Activated CD8-positive, alpha-beta T cell treated with anti-CD3 and anti-CD28 coated beads for 36 hours (primary cell): ENCODE data around the gene ASIC4. TPM values are rescaled to one million over a fixed set of nuclear protein-coding genes. Genes with fewer than 3 reads are reported as not detected.
A peak's percentile ranks its signal among the peaks of the same experiment; 100 is the strongest.

Experiments
- ATAC-seq: fragments of 200-7000 bp; cut with Tn5 transposase; one replicate; pipeline ENCODE4 v1.10.0; 2021; ENCODE audit warnings: mild to moderate bottlenecking, moderate library complexity
- CTCF ChIA-PET: fragments of 350-600 bp; sonication (Branson Sonifier 250); formaldehyde crosslinking; loops from one replicate; lab custom pipeline; 2021; ENCODE audit warnings: antibody characterized with exemption; lab: Charles Lee
- POLR2A ChIA-PET: fragments of 350-600 bp; sonication (Branson Sonifier 250); formaldehyde crosslinking; loops from one replicate; lab custom pipeline; 2021; ENCODE audit warnings: antibody characterized with exemption; lab: Charles Lee
- DNase-seq: peaks from one replicate; pipeline ENCODE4 v3.0.0-alpha.2; 2020
- H3K27ac Mint-ChIP-seq: one replicate; pipeline ENCODE4 v1.8.0; 2021; ENCODE audit warnings: mild to moderate bottlenecking, mixed read lengths
- H3K27me3 Mint-ChIP-seq: one replicate; pipeline ENCODE4 v1.8.0; 2021; ENCODE audit warnings: mixed read lengths
- H3K36me3 Mint-ChIP-seq: one replicate; pipeline ENCODE4 v1.8.0; 2021; ENCODE audit warnings: low read depth, mixed read lengths
- H3K4me1 Mint-ChIP-seq: one replicate; pipeline ENCODE4 v1.8.0; 2021; ENCODE audit warnings: low read depth, mixed read lengths
- H3K4me3 Mint-ChIP-seq: one replicate; pipeline ENCODE4 v1.8.0; 2021; ENCODE audit warnings: mild to moderate bottlenecking, moderate library complexity, mixed read lengths
- H3K9me3 Mint-ChIP-seq: one replicate; pipeline ENCODE4 v1.8.0; 2021; ENCODE audit warnings: mixed read lengths
- intact Hi-C: fragments of 100-400 bp; cut with micrococcal nuclease; formaldehyde crosslinking; loops from one replicate; pipeline ENCODE4 v1.10.0; 2022
- total RNA-seq, 2 experiments: library from RNA; stranded (reverse); gene quantifications; one replicate each; pipeline ENCODE4 v1.2.3, GENCODE V29; 2021
- TF ChIP-seq, protein P1 (sequence below): fragments of 200-600 bp; IDR thresholded peaks from one replicate; pipeline ENCODE4 v1.8.0; 2022; ENCODE audit warnings: antibody characterized with exemption, mild to moderate bottlenecking

The ASIC4 gene
- total RNA-seq, 2 experiments from 2014 or later: not detected

DNA sequence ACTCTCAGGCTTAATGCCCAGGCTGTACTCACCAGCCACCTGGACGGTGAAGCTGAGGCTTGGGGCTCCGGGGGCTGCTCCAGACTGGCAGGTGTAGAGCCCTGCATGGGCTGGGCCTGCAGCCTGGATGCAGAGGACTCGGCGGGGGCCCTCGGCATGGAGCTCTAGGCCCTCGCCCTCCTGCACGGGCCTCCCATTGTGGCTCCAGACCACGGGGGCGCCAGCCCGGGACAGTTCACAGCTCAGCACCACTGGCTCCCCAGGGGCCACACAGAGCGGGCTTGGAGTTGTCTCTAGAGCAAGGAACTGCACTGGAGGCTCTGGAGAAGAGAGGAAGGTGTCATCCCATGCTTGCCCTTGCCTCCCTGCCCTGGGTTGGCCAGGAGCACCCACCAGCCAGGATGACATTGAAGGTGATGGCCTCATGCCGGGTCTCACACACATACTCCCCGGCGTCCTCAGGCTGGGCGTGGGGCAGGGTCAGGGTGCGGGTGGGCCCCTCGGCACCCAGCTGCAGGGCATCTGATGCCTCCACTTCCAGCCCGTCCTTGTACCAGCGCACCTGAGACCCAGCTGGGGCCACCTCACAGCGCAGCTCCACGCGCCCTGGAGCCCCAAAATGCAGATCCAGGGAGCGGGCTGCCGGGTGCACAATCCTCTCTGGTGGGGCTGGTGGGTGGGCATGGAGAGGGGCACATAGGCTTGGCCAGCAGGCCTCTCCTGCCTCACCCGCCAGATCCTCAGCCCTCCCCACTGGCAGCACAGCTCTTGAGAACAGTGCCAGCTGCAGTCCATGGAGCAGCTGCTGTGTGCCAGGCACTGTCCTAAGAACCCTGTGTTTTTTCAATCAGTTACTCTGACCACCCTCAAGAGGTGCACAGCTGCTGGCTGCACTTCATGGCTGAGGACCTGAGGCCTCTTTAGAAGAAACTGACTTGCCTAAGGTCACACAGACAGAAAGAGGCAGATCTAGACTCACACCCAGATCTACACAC is 43.8 kb downstream of the ASIC4 start:
- Mint-ChIP-seq H3K9me3 (no peaks in the 10 kb centered on the region), H3K27ac (no peak overlapping the region), H3K4me1 (no peaks in the 10 kb centered on the region), H3K27me3 (peaks cover 21% of the 10 kb centered on the region), H3K36me3 (no peaks in the 10 kb centered on the region), H3K4me3 (no peak overlapping the region)
- no peak for DNase-seq
- TF ChIP-seq, protein P1, sequence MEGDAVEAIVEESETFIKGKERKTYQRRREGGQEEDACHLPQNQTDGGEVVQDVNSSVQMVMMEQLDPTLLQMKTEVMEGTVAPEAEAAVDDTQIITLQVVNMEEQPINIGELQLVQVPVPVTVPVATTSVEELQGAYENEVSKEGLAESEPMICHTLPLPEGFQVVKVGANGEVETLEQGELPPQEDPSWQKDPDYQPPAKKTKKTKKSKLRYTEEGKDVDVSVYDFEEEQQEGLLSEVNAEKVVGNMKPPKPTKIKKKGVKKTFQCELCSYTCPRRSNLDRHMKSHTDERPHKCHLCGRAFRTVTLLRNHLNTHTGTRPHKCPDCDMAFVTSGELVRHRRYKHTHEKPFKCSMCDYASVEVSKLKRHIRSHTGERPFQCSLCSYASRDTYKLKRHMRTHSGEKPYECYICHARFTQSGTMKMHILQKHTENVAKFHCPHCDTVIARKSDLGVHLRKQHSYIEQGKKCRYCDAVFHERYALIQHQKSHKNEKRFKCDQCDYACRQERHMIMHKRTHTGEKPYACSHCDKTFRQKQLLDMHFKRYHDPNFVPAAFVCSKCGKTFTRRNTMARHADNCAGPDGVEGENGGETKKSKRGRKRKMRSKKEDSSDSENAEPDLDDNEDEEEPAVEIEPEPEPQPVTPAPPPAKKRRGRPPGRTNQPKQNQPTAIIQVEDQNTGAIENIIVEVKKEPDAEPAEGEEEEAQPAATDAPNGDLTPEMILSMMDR: no peak
- POLR2A ChIA-PET: interaction anchor here (0.6 kb wide), 1 partner anchor 1995 kb away, joined by 3 read pairs; no protein-coding TSS in a partner anchor
- ATAC-seq: no peak
- CTCF ChIA-PET: interaction anchor here (1.0 to 1.2 kb wide), 3 partner anchors 13 to 62 kb away, joined by 3 read pairs; partner anchors contain the start of gene OBSL1
- intact Hi-C loops: no loop called here

DNA sequence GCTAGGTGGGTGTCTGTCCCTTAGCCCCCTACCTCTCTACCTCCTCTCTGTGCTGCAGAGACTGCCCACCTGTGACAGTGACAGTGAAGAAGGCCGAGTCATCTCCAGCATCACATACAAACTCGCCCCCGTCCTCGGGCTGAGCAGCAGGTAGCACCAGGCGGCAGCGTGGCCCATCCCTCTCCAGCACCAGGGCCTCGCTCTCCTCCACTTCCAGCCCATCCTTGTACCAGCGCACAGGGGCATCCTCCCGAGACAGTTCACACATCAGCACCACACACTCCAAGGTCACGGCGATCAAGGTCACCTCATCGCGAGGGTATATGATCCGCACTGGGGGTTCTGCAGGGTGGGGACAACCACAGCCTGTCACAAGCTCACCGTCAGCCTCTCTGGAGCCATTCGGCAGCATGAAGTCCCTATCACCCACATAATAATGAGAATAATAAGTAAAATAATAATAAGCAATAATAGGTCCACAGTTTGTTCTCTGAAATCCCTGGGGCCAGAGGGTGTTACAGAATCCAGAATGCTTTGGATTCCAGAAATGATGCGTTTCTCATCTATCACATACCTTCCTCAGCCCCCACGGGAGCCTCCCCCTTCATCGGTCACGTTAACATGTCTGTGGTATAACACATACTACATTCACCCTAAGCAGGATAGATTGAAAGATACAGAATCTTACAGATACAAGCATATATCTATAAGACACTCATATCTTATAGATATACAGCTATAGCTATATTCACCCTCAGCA is 45.1 kb downstream of the ASIC4 start:
- intact Hi-C loops: no loop called here
- no peak for DNase-seq
- CTCF ChIA-PET: interaction anchor here (0.7 to 2.7 kb wide), 37 partner anchors 8 to 171 kb away, joined by 3 to 26 read pairs (median 6); partner anchors contain the start of genes CHPF, DNPEP, GMPPA and INHA
- Mint-ChIP-seq H3K27me3 (peaks cover 9% of the 10 kb centered on the region), H3K27ac (no peak overlapping the region), H3K4me1 (no peaks in the 10 kb centered on the region), H3K4me3 (no peak overlapping the region), H3K9me3 (no peaks in the 10 kb centered on the region), H3K36me3 (no peaks in the 10 kb centered on the region)
- POLR2A ChIA-PET: interaction anchor here (1.1 kb wide), 1 partner anchor 12 kb away, joined by 3 read pairs; the partner anchor contains the start of gene OBSL1
- TF ChIP-seq, protein P1: no peak
- no peak for ATAC-seq

DNA sequence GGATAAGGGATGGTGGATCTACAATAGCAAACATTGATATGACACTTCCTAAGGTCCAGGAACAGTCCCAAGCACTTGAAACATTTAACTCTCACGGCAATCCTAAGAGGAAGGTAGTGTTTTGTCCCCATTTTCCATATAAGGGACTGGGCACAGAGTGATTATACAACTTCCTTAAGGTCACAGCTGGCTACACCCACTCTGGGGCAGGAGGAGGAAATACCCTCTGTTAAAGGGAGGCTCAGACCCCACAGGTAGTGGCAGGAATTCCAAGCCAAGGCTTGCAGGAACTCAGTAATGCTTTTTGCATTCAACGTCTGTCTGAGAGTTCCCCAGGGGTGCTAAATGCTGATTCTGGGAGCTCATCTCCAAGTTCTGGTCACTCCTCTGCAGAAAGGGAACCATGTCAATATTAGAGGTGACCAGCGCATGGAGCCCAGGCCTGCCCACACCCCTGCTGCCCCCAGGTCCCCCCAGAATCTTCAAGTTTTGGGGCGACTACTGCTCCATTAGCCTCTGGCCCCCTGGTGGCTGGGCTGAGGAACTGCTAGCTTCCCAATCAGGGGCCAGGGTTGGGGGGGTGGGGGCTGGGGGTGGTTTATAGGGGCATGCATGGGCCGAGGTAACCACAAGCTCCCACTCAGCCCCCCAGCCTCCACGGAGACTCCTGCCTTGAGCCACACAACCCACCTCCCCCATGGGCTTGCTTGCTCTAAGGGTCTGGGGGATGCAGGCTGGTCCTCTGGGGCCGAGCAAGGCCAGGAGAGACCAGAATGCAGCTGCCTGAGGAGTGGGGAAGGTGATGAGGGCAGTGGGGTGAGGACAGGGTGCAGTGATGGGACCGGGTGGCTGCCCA is 46.0 kb downstream of the ASIC4 start:
- Mint-ChIP-seq H3K27me3 (peaks cover 6% of the 10 kb centered on the region), H3K9me3 (no peaks in the 10 kb centered on the region), H3K36me3 (no peaks in the 10 kb centered on the region), H3K4me3 (no peak overlapping the region), H3K4me1 (no peaks in the 10 kb centered on the region), H3K27ac (no peak overlapping the region)
- intact Hi-C loops: no loop called here
- TF ChIP-seq, protein P1: peak; percentile 81
- DNase-seq (no peak), ATAC-seq (peak; percentile 79)
- CTCF ChIA-PET: interaction anchor here (0.6 to 2.7 kb wide), 50 partner anchors 9 to 172 kb away, joined by 3 to 26 read pairs (median 5); partner anchors contain the start of genes CHPF, DNPEP, GMPPA and INHA
- POLR2A ChIA-PET: interaction anchor here (1.1 kb wide), 1 partner anchor 11 kb away, joined by 3 read pairs; the partner anchor contains the start of gene OBSL1

DNA sequence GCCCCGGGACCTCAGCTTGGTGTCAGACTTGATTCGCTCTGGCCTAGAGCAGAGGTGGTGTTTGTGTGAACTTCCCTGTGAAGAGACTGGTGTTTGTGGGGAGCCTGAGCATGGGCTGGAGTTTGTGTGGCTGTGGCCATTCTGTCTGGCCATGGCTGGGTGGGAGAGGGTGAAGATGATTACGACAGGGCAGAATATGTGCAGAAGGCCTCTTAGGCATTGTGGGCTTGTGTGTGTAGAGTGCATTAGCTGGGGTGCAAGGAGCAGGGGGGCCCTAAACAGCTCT is 46.6 kb downstream of the ASIC4 start:
- peaks cover 6% of the 10 kb centered on the region for H3K27me3 Mint-ChIP-seq
- TF ChIP-seq, protein P1: no peak
- no peaks in the 10 kb centered on the region for H3K4me1 Mint-ChIP-seq
- no peaks in the 10 kb centered on the region for H3K9me3 Mint-ChIP-seq
- CTCF ChIA-PET: interaction anchor here (0.6 to 2.7 kb wide), 37 partner anchors 9 to 172 kb away, joined by 3 to 26 read pairs (median 6); partner anchors contain the start of genes CHPF, DNPEP, GMPPA and INHA
- no peak overlapping the region for H3K27ac Mint-ChIP-seq
- H3K4me3 Mint-ChIP-seq: no peak overlapping the region
- no peak for DNase-seq
- no peaks in the 10 kb centered on the region for H3K36me3 Mint-ChIP-seq
- ATAC-seq: no peak
- POLR2A ChIA-PET: interaction anchor here (1.1 kb wide), 1 partner anchor 10 kb away, joined by 3 read pairs; the partner anchor contains the start of gene OBSL1
- intact Hi-C loops: no loop called here
